ENCODE data around the gene RIN2.
A peak's percentile ranks its signal among the peaks of the same experiment; 100 is the strongest.
"Not testable (repeated sequence)": the region's sequence is repeated elsewhere in the genome, so short reads cannot be mapped to it uniquely, and the experiment has no call there.

RIN2 gene

GRCh38 chr20:19791887-19792286 is 33.8 kb downstream of the RIN2 start:
- DNase-seq: no peak

GRCh38 chr20:19793716-19794115 is 35.7 kb downstream of the RIN2 start:
- DNase-seq: no peak

- no peak for DNase-seq
These were observed 36.9 kb downstream of the RIN2 start for GRCh38 chr20:19794941-19795340.

GRCh38 chr20:19799325-19799724 is 41.3 kb downstream of the RIN2 start:
- DNase-seq: no peak

GRCh38 chr20:19802099-19802491 is 44.0 kb downstream of the RIN2 start:
- DNase-seq: no peak

GRCh38 chr20:19802492-19803158 is 44.6 kb downstream of the RIN2 start:
- DNase-seq: peak; percentile 67

- DNase-seq: not testable (repeated sequence)
These were observed 48.2 kb downstream of the RIN2 start for GRCh38 chr20:19806276-19806675.

- peak; percentile 94 for DNase-seq
These were observed 48.7 kb downstream of the RIN2 start for GRCh38 chr20:19806806-19807190.

GRCh38 chr20:19807191-19807945 is 49.3 kb downstream of the RIN2 start:
- DNase-seq: peak; percentile 95
